H9 (cell line): Measurements from ENCODE around the gene UNK. TPM values are rescaled to one million over a fixed set of nuclear protein-coding genes. Genes with fewer than 3 reads are reported as not detected.

Experiments
- DNase-seq: peaks from one replicate; pipeline ENCODE4 v3.0.0-alpha.2; 2017
- H2AFZ ChIP-seq: one replicate; pipeline ENCODE4 v1.6.1; 2013; ENCODE audit warnings: mild to moderate bottlenecking, low read length, control low read depth, moderate library complexity
- H2AK5ac ChIP-seq: 2 replicates; pipeline ENCODE4 v1.6.1; 2013; ENCODE audit warnings: low read length, control low read depth, mixed read lengths; ENCODE audit not compliant: insufficient read length
- H2BK120ac ChIP-seq: one replicate; pipeline ENCODE4 v1.6.1; 2013; ENCODE audit warnings: low read depth, mild to moderate bottlenecking, low read length, control low read depth, inconsistent platforms; ENCODE audit not compliant: poor library complexity, severe bottlenecking
- H2BK12ac ChIP-seq: 2 replicates; pipeline ENCODE4 v1.6.1; 2013; ENCODE audit warnings: low read length, control low read depth, mixed read lengths, low read depth; ENCODE audit not compliant: insufficient read length
- H2BK15ac ChIP-seq: 2 replicates; pipeline ENCODE4 v1.6.1; 2013; ENCODE audit warnings: low read depth, low read length, control low read depth
- H2BK20ac ChIP-seq: one replicate; pipeline ENCODE4 v1.6.1; 2013; ENCODE audit warnings: low read depth, mild to moderate bottlenecking, low read length, control low read depth, inconsistent platforms; ENCODE audit not compliant: poor library complexity, severe bottlenecking
- H2BK5ac ChIP-seq: 2 replicates; pipeline ENCODE4 v1.6.1; 2013; ENCODE audit warnings: low read length, control low read depth, mixed read lengths; ENCODE audit not compliant: insufficient read length
- H3K14ac ChIP-seq: 2 replicates; pipeline ENCODE4 v1.6.1; 2013; ENCODE audit warnings: low read length, control low read depth; ENCODE audit not compliant: insufficient read depth
- H3K18ac ChIP-seq: 2 replicates; pipeline ENCODE4 v1.6.1; 2013; ENCODE audit warnings: low read depth, mild to moderate bottlenecking, mixed read lengths, low read length, control low read depth; ENCODE audit not compliant: insufficient read length
- H3K23ac ChIP-seq: 2 replicates; pipeline ENCODE4 v1.6.1; 2013; ENCODE audit warnings: low read length, control low read depth, mixed read lengths, low read depth; ENCODE audit not compliant: insufficient read length
- H3K23me2 ChIP-seq: 2 replicates; pipeline ENCODE4 v1.6.1; 2013; ENCODE audit warnings: low read depth, mild to moderate bottlenecking, mixed read lengths, low read length, control low read depth; ENCODE audit not compliant: insufficient read length, poor library complexity, severe bottlenecking
- H3K27ac ChIP-seq: 2 replicates; pipeline ENCODE4 v1.5.1; 2013; ENCODE audit warnings: low read length, control low read depth, mixed read lengths, low read depth; ENCODE audit not compliant: insufficient read length
- H3K27me3 ChIP-seq: 2 replicates; pipeline ENCODE4 v1.6.1; 2013; ENCODE audit warnings: low read length, control low read depth, inconsistent platforms; ENCODE audit not compliant: insufficient read depth
- H3K4ac ChIP-seq: 2 replicates; pipeline ENCODE4 v1.6.1; 2013; ENCODE audit warnings: low read depth, mild to moderate bottlenecking, control low read depth, inconsistent platforms, low read length, moderate library complexity
- H3K4me1 ChIP-seq: 2 replicates; pipeline ENCODE4 v1.6.1; 2013; ENCODE audit warnings: low read length, control low read depth, inconsistent platforms; ENCODE audit not compliant: insufficient read depth
- H3K4me2 ChIP-seq: 2 replicates; pipeline ENCODE4 v1.6.1; 2013; ENCODE audit warnings: low read length, control low read depth, mixed read lengths; ENCODE audit not compliant: insufficient read length, insufficient read depth
- H3K56ac ChIP-seq: 2 replicates; pipeline ENCODE4 v1.6.1; 2013; ENCODE audit warnings: low read depth, mild to moderate bottlenecking, mixed read lengths, low read length, control low read depth; ENCODE audit not compliant: insufficient read length
- H3K79me1 ChIP-seq: 2 replicates; pipeline ENCODE4 v1.6.1; 2013; ENCODE audit warnings: low read depth, mild to moderate bottlenecking, moderate library complexity, low read length, control low read depth, inconsistent platforms; ENCODE audit not compliant: insufficient read depth, poor library complexity, severe bottlenecking
- H3K79me2 ChIP-seq: 2 replicates; pipeline ENCODE4 v1.6.1; 2013; ENCODE audit warnings: low read length, control low read depth, inconsistent platforms; ENCODE audit not compliant: insufficient read depth
- H3K9ac ChIP-seq: 2 replicates; pipeline ENCODE4 v1.6.1; 2013; ENCODE audit warnings: low read length, control low read depth, mixed read lengths; ENCODE audit not compliant: insufficient read length; ENCODE audit errors: extremely low read depth
- H3K9me3 ChIP-seq: one replicate; pipeline ENCODE4 v1.6.1; 2013; ENCODE audit warnings: low read depth, low read length, inconsistent platforms; ENCODE audit not compliant: control insufficient read depth
- H3T11ph ChIP-seq: one replicate; pipeline ENCODE4 v1.6.1; 2013; ENCODE audit warnings: mild to moderate bottlenecking, low read length, control low read depth, inconsistent platforms
- H4K20me1 ChIP-seq: one replicate; pipeline ENCODE4 v1.6.1; 2013; ENCODE audit not compliant: control insufficient read depth, insufficient read length, insufficient read depth
- H4K5ac ChIP-seq: 2 replicates; pipeline ENCODE4 v1.6.1; 2013; ENCODE audit warnings: low read depth, mild to moderate bottlenecking, mixed read lengths, low read length, control low read depth; ENCODE audit not compliant: insufficient read length
- H4K8ac ChIP-seq: replicated peaks from 2 replicates; pipeline ENCODE4 v1.6.1; 2013; ENCODE audit warnings: low read length, control low read depth, mixed read lengths, low read depth; ENCODE audit not compliant: insufficient read length
- H4K91ac ChIP-seq: 2 replicates; pipeline ENCODE4 v1.6.1; 2013; ENCODE audit warnings: low read depth, mild to moderate bottlenecking, moderate library complexity, mixed read lengths, low read length, control low read depth; ENCODE audit not compliant: insufficient read length
- H3K27ac Mint-ChIP-seq, 3 experiments: 2 replicates in 2 of 3; 3 replicates in 1 of 3; pipeline ENCODE4 v1.8.0; 2020 to 2021; ENCODE audit warnings: mixed read lengths in 3 of 3, mild to moderate bottlenecking in 1 of 3, moderate library complexity in 1 of 3
- H3K27me3 Mint-ChIP-seq: 2 replicates; pipeline ENCODE4 v1.8.0; 2021; ENCODE audit warnings: low read depth, mild to moderate bottlenecking, moderate library complexity, mixed read lengths
- H3K36me3 Mint-ChIP-seq, 3 experiments: 2 replicates in 2 of 3; 3 replicates in 1 of 3; pipeline ENCODE4 v1.8.0; 2020 to 2021; ENCODE audit warnings: low read depth in 3 of 3, mixed read lengths in 3 of 3; ENCODE audit not compliant: insufficient read depth in 1 of 3
- H3K4me1 Mint-ChIP-seq, 2 experiments: 2 replicates each; pipeline ENCODE4 v1.8.0; 2020; ENCODE audit warnings: mixed read lengths in 2 of 2
- H3K4me3 Mint-ChIP-seq, 2 experiments: 2 replicates in 1 of 2; 3 replicates in 1 of 2; pipeline ENCODE4 v1.8.0; 2020 to 2021; ENCODE audit warnings: mild to moderate bottlenecking in 2 of 2, mixed read lengths in 2 of 2, moderate library complexity in 1 of 2
- H3K9me3 Mint-ChIP-seq, 2 experiments: 2 replicates in 1 of 2; 3 replicates in 1 of 2; pipeline ENCODE4 v1.8.0; 2020; ENCODE audit warnings: mild to moderate bottlenecking in 2 of 2, mixed read lengths in 2 of 2, moderate library complexity in 1 of 2
- CTCF ChIP-seq: fragments of 200-600 bp; sonication (generic); conservative IDR thresholded peaks from 3 replicates; pipeline ENCODE4 v1.8.0; 2021; ENCODE audit warnings: antibody characterized with exemption, mild to moderate bottlenecking
- WGBS: extraction: QIAGEN DNeasy Blood & Tissue Kit; methylation state at CpG from one replicate; pipeline ENCODE4 v1.1.7; 2013; ENCODE audit warnings: missing lambda C conversion rate, low lambda C conversion rate, mixed read lengths; ENCODE audit not compliant: insufficient read length; ENCODE audit errors: extremely low coverage; 5-methylcytosine and 5-hydroxymethylcytosine counted together
- total RNA-seq: library from RNA; stranded (reverse); gene quantifications from 2 replicates; pipeline ENCODE4 v1.2.1, GENCODE V29; 2021

The UNK gene
- total RNA-seq, 1 experiment from 2014 or later = 36.4 TPM

GRCh38 chr17:75838410-75838809 lies 53.8 kb downstream of the UNK start:
- Histone ChIP-seq H3K14ac (no peak overlapping the region; the same call in 1 of the 2 replicates), H3K9ac (no peak overlapping the region), H4K5ac (no peak overlapping the region), H3K4me2 (no peak overlapping the region), H3T11ph (no peak overlapping the region), H3K79me2 (no peaks in the 10 kb centered on the region), H3K23ac (no peak overlapping the region), H2BK15ac (no peak overlapping the region), H3K79me1 (no peaks in the 10 kb centered on the region), H2BK20ac (no peak overlapping the region), H4K8ac (no peak overlapping the region), H2BK12ac (no peak overlapping the region), H3K18ac (no peak overlapping the region), H2AFZ (no peak overlapping the region), H3K23me2 (no peaks in the 10 kb centered on the region), H3K56ac (no peak overlapping the region), H3K9me3 (no peaks in the 10 kb centered on the region), H2BK120ac (no peak overlapping the region), H3K27ac (no peak overlapping the region), H3K4me1 (0 out of 2 replicates have a peak, but pooled peaks cover 4% of the 10 kb centered on the region), H3K4ac (no peak overlapping the region), H4K20me1 (no peaks in the 10 kb centered on the region), H2AK5ac (no peak overlapping the region), H4K91ac (no peak overlapping the region), H2BK5ac (no peak overlapping the region), H3K27me3 (no peaks in the 10 kb centered on the region)
- Mint-ChIP-seq H3K36me3 (no peaks in the 10 kb centered on the region), H3K27ac (no peak overlapping the region; a peak in 1 of 7 replicates), H3K9me3 (no peaks in the 10 kb centered on the region), H3K4me3 (no peak overlapping the region), H3K27me3 (no peaks in the 10 kb centered on the region), H3K4me1 (peaks cover 1 to 15% of the 10 kb centered on the region in 2 experiments)
- TF ChIP-seq CTCF = no peak
- no CpG with 5 or more reads among the region's 15 CpGs for WGBS
- no peak for DNase-seq
